Liver (tissue), 9 donors: ENCODE measurements around the gene DTNB. TPM values are rescaled to one million over a fixed set of nuclear protein-coding genes. Genes with fewer than 3 reads are reported as not detected.
A peak's percentile ranks its signal among the peaks of the same experiment; 100 is the strongest.

Source experiments
- DNase-seq: peaks from one replicate; pipeline ENCODE4 v3.0.0-alpha.2; 2017; ENCODE audit warnings: low spot score
- H3K27ac ChIP-seq, 2 donors: one replicate each; pipeline ENCODE4 v1.7.0; 2013; ENCODE audit warnings: inconsistent platforms in 2 of 2, low read length in 2 of 2, control low read depth in 1 of 2, low read depth in 1 of 2, mild to moderate bottlenecking in 1 of 2
- H3K27me3 ChIP-seq, 4 donors: one replicate each; pipeline versions ENCODE4 v1.6.1 to v1.7.0; 2013; ENCODE audit warnings: low read length in 3 of 4, inconsistent platforms in 1 of 4, mild to moderate bottlenecking in 1 of 4, moderate library complexity in 1 of 4; ENCODE audit not compliant: control insufficient read depth in 4 of 4, insufficient read depth in 4 of 4
- H3K36me3 ChIP-seq, 4 donors: one replicate each; pipeline versions ENCODE4 v1.6.1 to v1.7.0; 2013; ENCODE audit warnings: low read length in 3 of 4, mild to moderate bottlenecking in 3 of 4, low read depth in 1 of 4, moderate library complexity in 1 of 4; ENCODE audit not compliant: control insufficient read depth in 4 of 4, insufficient read depth in 3 of 4
- H3K4me1 ChIP-seq, 4 donors: one replicate each; pipeline versions ENCODE4 v1.6.1 to v1.7.0; 2013; ENCODE audit warnings: low read length in 3 of 4, mild to moderate bottlenecking in 3 of 4, moderate library complexity in 1 of 4; ENCODE audit not compliant: control insufficient read depth in 4 of 4, insufficient read depth in 4 of 4
- H3K4me3 ChIP-seq, 3 donors: one replicate each; pipeline versions ENCODE4 v1.6.1 to v1.7.0; 2013; ENCODE audit warnings: low read length in 3 of 3, control low read depth in 1 of 3, low read depth in 1 of 3, mild to moderate bottlenecking in 1 of 3
- H3K9ac ChIP-seq, 2 donors: one replicate each; pipeline ENCODE4 v1.7.0; 2013; ENCODE audit warnings: low read length in 2 of 2, mild to moderate bottlenecking in 2 of 2, moderate library complexity in 2 of 2, control low read depth in 1 of 2, low read depth in 1 of 2
- H3K9me3 ChIP-seq, 4 donors: one replicate each; pipeline versions ENCODE4 v1.6.1 to v1.7.0; 2013; ENCODE audit warnings: low read length in 3 of 4; ENCODE audit not compliant: control insufficient read depth in 4 of 4
- ATF3 ChIP-seq: IDR thresholded peaks from 2 replicates; pipeline ENCODE4 v1.6.1; 2016; ENCODE audit warnings: antibody characterized with exemption
- EGR1 ChIP-seq, 2 donors: IDR thresholded peaks; 2 replicates each; pipeline ENCODE4 v1.6.1; 2016 to 2018; ENCODE audit warnings: antibody characterized with exemption in 2 of 2, low read depth in 2 of 2
- FOXA1 ChIP-seq: IDR thresholded peaks from 2 replicates; pipeline ENCODE4 v1.6.1; 2016; ENCODE audit warnings: antibody characterized with exemption
- GABPA ChIP-seq, 2 donors: IDR thresholded peaks in 1 of 2; conservative IDR thresholded peaks in 1 of 2; 2 replicates each; pipeline ENCODE4 v1.6.1; 2016; ENCODE audit warnings: antibody characterized with exemption in 2 of 2, mild to moderate bottlenecking in 1 of 2, moderate library complexity in 1 of 2
- HNF4A ChIP-seq, 2 donors: conservative IDR thresholded peaks; 2 replicates each; pipeline ENCODE4 v1.6.1; 2016; ENCODE audit warnings: antibody characterized with exemption in 2 of 2, mild to moderate bottlenecking in 2 of 2
- HNF4G ChIP-seq: IDR thresholded peaks from 2 replicates; pipeline ENCODE4 v1.6.1; 2016; ENCODE audit warnings: antibody characterized with exemption
- JUND ChIP-seq, 2 donors: IDR thresholded peaks; 2 replicates each; pipeline ENCODE4 v1.6.1; 2016; ENCODE audit warnings: antibody characterized with exemption in 2 of 2
- NR2F2 ChIP-seq: IDR thresholded peaks from 2 replicates; pipeline ENCODE4 v1.6.1; 2016; ENCODE audit warnings: antibody characterized with exemption
- RAD21 ChIP-seq, 2 donors: IDR thresholded peaks; 2 replicates each; pipeline ENCODE4 v1.6.1; 2016; ENCODE audit warnings: antibody characterized with exemption in 2 of 2, mild to moderate bottlenecking in 2 of 2
- REST ChIP-seq: IDR thresholded peaks from 2 replicates; pipeline ENCODE4 v1.6.1; 2016; ENCODE audit warnings: antibody characterized with exemption, mild to moderate bottlenecking
- RXRA ChIP-seq, 2 donors: IDR thresholded peaks; 2 replicates each; pipeline ENCODE4 v1.6.1; 2017 to 2018; ENCODE audit warnings: antibody characterized with exemption in 2 of 2, mild to moderate bottlenecking in 1 of 2
- TAF1 ChIP-seq: conservative IDR thresholded peaks from 2 replicates; pipeline ENCODE4 v1.6.1; 2016; ENCODE audit warnings: antibody characterized with exemption, mild to moderate bottlenecking
- WGBS: extraction: QIAGEN DNeasy Blood & Tissue Kit; methylation state at CpG from one replicate; pipeline ENCODE4 v1.1.7; 2013; 5-methylcytosine and 5-hydroxymethylcytosine counted together
- polyA plus RNA-seq, 2 donors: library from polyadenylated mRNA; stranded (reverse) in 1 of 2; unstranded in 1 of 2; fragments of 200-250 nt in 1 of 2; fragments of >200 nt in 1 of 2; fragmentation: Nextera tagmentation in 1 of 2; extraction: Ambion mirVana in 1 of 2; gene quantifications; one replicate each; pipeline versions ENCODE4 v1.2.1 to v1.2.3, GENCODE V29; 2013 to 2015
- total RNA-seq, 2 donors: library from RNA; depleted of rRNA; stranded (reverse); fragments of >200 nt; gene quantifications; one replicate each; pipeline ENCODE4 v1.2.3, GENCODE V29; 2014
- TF ChIP-seq, protein P1 (sequence below): IDR thresholded peaks from 2 replicates; pipeline ENCODE4 v1.6.1; 2016; ENCODE audit warnings: antibody characterized with exemption
- donor health status: healthy.
- donor health status: healthy.
- donor health status: healthy.
- donor health status: healthy.
- donor health status: healthy.

DTNB gene
- total and polyA plus RNA-seq, 4 donors, result 3.3 to 10.5 (median 6.4) TPM

DNA sequence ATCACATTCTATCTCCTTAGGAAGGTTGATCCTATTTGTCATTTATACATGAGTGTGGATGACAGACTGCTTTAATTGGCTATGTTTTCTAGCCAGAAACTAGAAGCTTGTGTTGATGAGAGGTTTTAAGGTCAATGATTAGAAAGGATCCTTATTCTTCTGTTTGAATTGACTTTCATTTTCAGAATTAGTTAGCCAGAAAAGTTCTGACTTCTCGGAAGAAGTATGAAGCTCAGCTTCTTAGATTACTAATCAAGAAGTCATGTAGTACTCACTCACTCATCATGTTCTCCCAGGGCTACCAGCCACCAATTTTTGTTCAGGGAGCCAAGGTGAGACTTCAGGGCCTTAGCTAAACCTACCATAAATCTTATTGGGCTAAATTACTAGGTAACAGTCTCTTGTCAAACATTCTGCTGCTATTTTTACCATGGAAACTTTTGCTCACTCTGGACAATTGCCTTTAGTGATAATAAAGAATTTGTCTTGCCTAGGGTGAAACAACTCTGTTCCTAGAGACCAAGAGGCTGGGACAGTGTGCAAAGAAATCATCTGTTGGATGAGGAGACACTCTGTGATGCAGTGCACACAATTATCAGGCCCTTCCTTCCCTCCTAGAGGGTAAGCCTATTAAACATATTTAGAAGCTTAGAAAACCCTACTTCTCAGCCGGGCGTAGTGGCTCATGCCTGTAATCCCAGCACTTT lies 220.0 kb downstream of the DTNB start:
- WGBS, result 88% methylated on average over 3 of the region's 3 CpGs
- no peak overlapping the region for H3K9ac ChIP-seq
- H3K27me3 ChIP-seq, result no peaks in the 10 kb centered on the region
- H3K4me3 ChIP-seq, result no peak overlapping the region
- no peaks in the 10 kb centered on the region for H3K9me3 ChIP-seq
- no peak overlapping the region for H3K27ac ChIP-seq
- no peak for DNase-seq
- TF ChIP-seq TAF1 (no peak), RAD21 (IDR thresholded peaks at IDR 0.05) (no peak), EGR1 (IDR thresholded peaks at IDR 0.05; ENCODE audit: low read depth in 2 of 2) (no peak), REST (no peak), NR2F2 (no peak), RXRA (IDR thresholded peaks at IDR 0.05) (no peak)
- H3K4me1 ChIP-seq, result peaks cover 0 to 11% (median 3%) of the 10 kb centered on the region in 4 donors
- no peaks in the 10 kb centered on the region for H3K36me3 ChIP-seq

- Histone ChIP-seq H3K27ac (no peak overlapping the region), H3K27me3 (no peaks in the 10 kb centered on the region), H3K4me3 (no peak overlapping the region), H3K9ac (no peak overlapping the region), H3K36me3 (no peaks in the 10 kb centered on the region), H3K4me1 (peaks cover 0 to 7% (median 3%) of the 10 kb centered on the region in 4 donors), H3K9me3 (no peaks in the 10 kb centered on the region)
- DNase-seq, result no peak
- TF ChIP-seq ATF3, result no peak
- TF ChIP-seq EGR1 (IDR thresholded peaks at IDR 0.05; ENCODE audit: low read depth in 2 of 2), result peak in 1 of 2 donors; percentile 23
- TF ChIP-seq TAF1, result no peak
- TF ChIP-seq NR2F2, result no peak
- TF ChIP-seq FOXA1, result no peak
- peak in 1 of 2 donors; percentile 11 for TF ChIP-seq RXRA (IDR thresholded peaks at IDR 0.05)
- TF ChIP-seq GABPA (IDR thresholded peaks at IDR 0.05 in 1 of 2, conservative IDR thresholded peaks at IDR 0.05 in 1 of 2), result no peak
- TF ChIP-seq, protein P1, sequence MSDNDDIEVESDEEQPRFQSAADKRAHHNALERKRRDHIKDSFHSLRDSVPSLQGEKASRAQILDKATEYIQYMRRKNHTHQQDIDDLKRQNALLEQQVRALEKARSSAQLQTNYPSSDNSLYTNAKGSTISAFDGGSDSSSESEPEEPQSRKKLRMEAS, result no peak
- peak; percentile 23 for TF ChIP-seq REST
- peak in 1 of 2 donors; percentile 23 for TF ChIP-seq HNF4A (conservative IDR thresholded peaks at IDR 0.05)
- TF ChIP-seq HNF4G, result no peak
- no peak for TF ChIP-seq JUND (IDR thresholded peaks at IDR 0.05)
- WGBS, result 53% methylated on average over 6 of the region's 6 CpGs
These were observed 224.6 kb downstream of the DTNB start for GRCh38 chr2:25448808-25449207.
